Measurements from ENCODE around the gene DDX23. TPM values are rescaled to one million over a fixed set of nuclear protein-coding genes. Genes with fewer than 3 reads are reported as not detected.
"Not testable (repeated sequence)": the region's sequence is repeated elsewhere in the genome, so short reads cannot be mapped to it uniquely, and the experiment has no call there.

Gene DDX23
- total RNA-seq, 2 experiments from 2014 or later, result 135 to 162 TPM

- no peak for ATAC-seq (ENCODE audit: low read depth)
- DNase-seq, result no peak
- Mint-ChIP-seq H3K36me3 (peaks cover 9% of the 10 kb centered on the region), H3K4me1 (peaks cover 10% of the 10 kb centered on the region), H3K4me3 (no peak overlapping the region), H3K27me3 (no peaks in the 10 kb centered on the region), H3K9me3 (no peaks in the 10 kb centered on the region), H3K27ac (no peak overlapping the region)
- POLR2A ChIA-PET, result interaction anchor here (0.7 to 1.0 kb wide), 2 partner anchors 8 to 30 kb away, joined by 3 to 4 read pairs; partner anchors contain the start of gene RND1
Measured at GRCh38 chr12:48857278-48857994, 5.5 kb upstream of the DDX23 start.

DNA sequence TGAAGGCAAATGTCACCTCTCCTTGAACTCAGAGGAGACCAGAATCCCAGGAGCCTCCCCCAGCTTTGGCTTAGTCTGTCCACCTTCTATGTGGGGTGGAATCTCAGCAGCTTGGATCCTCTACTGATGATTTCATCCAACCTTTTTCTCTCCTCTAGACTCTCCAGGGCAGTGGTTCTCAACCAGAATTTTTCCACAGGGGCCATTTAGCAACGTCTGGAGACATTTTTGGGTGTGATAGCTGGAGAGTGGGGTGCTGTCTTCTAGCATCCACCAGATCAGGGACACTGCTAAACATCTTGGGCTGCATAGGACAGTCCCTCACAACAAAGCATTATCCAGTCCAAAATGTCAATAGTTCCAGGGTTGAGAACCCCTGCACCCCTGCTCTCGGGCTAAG is 4.4 kb upstream of the DDX23 start:
- POLR2A ChIA-PET, result interaction anchor here (0.7 to 0.9 kb wide), 2 partner anchors 34 to 51 kb away, joined by 3 to 4 read pairs; no protein-coding TSS in a partner anchor
- Mint-ChIP-seq H3K4me3 (no peak overlapping the region), H3K4me1 (peaks cover 12% of the 10 kb centered on the region), H3K27ac (no peak overlapping the region), H3K27me3 (no peaks in the 10 kb centered on the region), H3K9me3 (no peaks in the 10 kb centered on the region), H3K36me3 (peaks cover 6% of the 10 kb centered on the region)
- DNase-seq, result no peak
- no peak for ATAC-seq (ENCODE audit: low read depth)

DNA sequence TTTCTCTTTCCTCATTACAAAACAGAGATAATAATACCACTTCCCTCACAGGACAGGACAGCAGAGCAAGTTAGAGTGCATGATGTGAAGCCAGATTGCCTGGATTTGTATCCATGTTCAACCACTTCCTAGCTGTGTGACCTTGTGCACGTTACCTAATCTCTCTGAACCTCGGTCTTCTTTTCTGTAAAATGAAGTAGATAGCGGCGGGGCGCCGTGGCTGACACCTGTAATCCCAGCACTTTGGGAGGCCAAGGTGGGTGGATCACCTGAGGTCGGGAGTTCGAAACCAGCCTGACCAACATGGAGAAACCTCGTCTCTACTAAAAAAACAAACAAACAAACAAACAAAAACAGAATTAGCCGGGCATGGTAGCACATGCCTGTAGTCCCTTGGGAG is 3.0 kb upstream of the DDX23 start:
- H3K9me3 Mint-ChIP-seq; H3K4me3 Mint-ChIP-seq; H3K27me3 Mint-ChIP-seq; ATAC-seq (ENCODE audit: low read depth); DNase-seq; POLR2A ChIA-PET; H3K27ac Mint-ChIP-seq: not testable (repeated sequence)
- peaks cover 23% of the 10 kb centered on the region for H3K4me1 Mint-ChIP-seq
- H3K36me3 Mint-ChIP-seq, result peaks cover 11% of the 10 kb centered on the region

DNA sequence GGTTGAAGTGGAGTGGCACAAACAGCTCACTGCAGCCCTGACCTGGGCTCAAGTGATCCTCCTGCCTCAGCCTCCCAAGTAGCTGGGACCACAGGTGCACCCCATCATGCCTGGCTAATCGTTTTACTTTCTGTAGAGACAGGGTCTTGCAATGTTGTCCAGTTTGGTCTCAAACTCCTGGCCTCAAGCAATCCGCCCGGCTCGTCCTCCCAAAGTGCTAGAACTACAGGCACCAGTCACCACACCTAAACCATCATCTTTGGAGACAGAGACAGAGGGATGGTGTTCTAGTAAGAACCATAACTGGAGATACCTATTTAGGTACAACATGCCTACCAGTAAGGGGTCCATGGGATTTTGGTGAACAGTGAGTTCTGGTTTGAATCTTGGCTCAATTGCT is 2.5 kb upstream of the DDX23 start:
- no peak overlapping the region for H3K4me3 Mint-ChIP-seq
- no peak overlapping the region for H3K27ac Mint-ChIP-seq
- no peaks in the 10 kb centered on the region for H3K9me3 Mint-ChIP-seq
- peaks cover 13% of the 10 kb centered on the region for H3K36me3 Mint-ChIP-seq
- no peak for ATAC-seq (ENCODE audit: low read depth)
- H3K27me3 Mint-ChIP-seq, result no peaks in the 10 kb centered on the region
- POLR2A ChIA-PET, result no interaction called here
- DNase-seq, result no peak
- H3K4me1 Mint-ChIP-seq, result peaks cover 26% of the 10 kb centered on the region

DNA sequence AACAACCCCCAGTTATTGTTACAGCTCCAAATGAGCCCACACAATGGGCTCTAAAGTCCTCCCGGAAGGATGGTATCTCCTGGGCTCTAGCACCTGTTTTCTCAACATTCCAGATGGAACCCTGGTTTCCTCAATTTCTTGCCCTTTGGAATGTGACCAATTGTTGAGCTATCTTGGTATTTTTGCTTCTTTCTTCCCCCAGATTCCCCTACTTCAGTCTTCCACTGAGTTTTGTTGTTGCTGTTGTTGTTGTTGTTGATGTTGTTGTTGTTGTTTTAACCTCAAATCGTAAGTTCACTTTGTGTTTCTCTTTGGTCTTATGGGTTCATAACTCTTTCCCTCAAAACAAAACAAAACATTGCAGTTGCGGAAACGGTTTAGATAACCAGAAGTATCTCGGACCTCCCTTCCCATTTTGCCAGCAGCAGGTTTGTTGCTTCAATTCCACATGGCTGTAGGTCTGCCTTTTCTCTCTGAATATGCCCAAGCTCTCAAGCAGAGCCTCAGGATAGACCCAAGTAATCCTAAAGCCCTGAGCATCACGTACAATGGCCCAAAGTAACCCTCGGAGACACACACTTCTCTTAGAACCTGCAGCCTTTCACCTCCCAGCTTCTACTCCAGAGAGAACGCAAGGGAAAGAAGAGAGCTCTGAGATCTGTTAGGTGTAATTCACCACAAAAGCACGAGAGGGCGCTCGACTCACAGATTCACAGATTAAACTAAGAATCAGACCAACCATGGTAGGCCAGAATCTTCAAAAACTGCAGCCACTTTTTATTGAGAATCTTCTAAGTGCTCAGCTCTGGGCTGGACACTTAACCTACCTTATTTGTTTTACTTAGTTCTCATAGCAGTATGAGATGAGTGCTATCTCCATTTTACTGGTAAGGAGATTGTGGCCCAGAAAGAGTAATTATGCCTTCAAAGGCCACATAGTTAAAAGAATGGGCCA is 1.0 kb upstream of the DDX23 start:
- peak; percentile 72 for DNase-seq
- peak overlapping the region; percentile 92 for H3K27ac Mint-ChIP-seq
- POLR2A ChIA-PET, result interaction anchor here (0.6 to 3.3 kb wide), 23 partner anchors 9 to 1043 kb away, joined by 3 to 25 read pairs (median 5); partner anchors contain the start of genes ARF3, CCNT1, DDN and FKBP11

GRCh38 chr12:48842021-48842420 is 9.9 kb downstream of the DDX23 start:
- H3K4me1 Mint-ChIP-seq; H3K4me3 Mint-ChIP-seq; H3K9me3 Mint-ChIP-seq; H3K27ac Mint-ChIP-seq; ATAC-seq (ENCODE audit: low read depth); DNase-seq; POLR2A ChIA-PET; H3K27me3 Mint-ChIP-seq: not testable (repeated sequence)
- H3K36me3 Mint-ChIP-seq, result peaks cover 21% of the 10 kb centered on the region

More for the DNA sequence above, 1.0 kb upstream of the DDX23 start:
- no peaks in the 10 kb centered on the region for H3K27me3 Mint-ChIP-seq
- peaks cover 28% of the 10 kb centered on the region for H3K4me1 Mint-ChIP-seq
- H3K4me3 Mint-ChIP-seq, result peak overlapping the region; percentile 85
- H3K9me3 Mint-ChIP-seq, result no peaks in the 10 kb centered on the region
- H3K36me3 Mint-ChIP-seq, result peaks cover 15% of the 10 kb centered on the region
- peak; percentile 24 for ATAC-seq (ENCODE audit: low read depth)

GRCh38 chr12:48838048-48838447 is 13.9 kb downstream of the DDX23 start:
- DNase-seq (no peak), ATAC-seq (ENCODE audit: low read depth) (no peak)
- Mint-ChIP-seq H3K9me3 (no peaks in the 10 kb centered on the region), H3K4me3 (no peak overlapping the region), H3K27me3 (no peaks in the 10 kb centered on the region), H3K4me1 (no peaks in the 10 kb centered on the region), H3K36me3 (peaks cover 32% of the 10 kb centered on the region), H3K27ac (no peak overlapping the region)
- POLR2A ChIA-PET, result no interaction called here

DNA sequence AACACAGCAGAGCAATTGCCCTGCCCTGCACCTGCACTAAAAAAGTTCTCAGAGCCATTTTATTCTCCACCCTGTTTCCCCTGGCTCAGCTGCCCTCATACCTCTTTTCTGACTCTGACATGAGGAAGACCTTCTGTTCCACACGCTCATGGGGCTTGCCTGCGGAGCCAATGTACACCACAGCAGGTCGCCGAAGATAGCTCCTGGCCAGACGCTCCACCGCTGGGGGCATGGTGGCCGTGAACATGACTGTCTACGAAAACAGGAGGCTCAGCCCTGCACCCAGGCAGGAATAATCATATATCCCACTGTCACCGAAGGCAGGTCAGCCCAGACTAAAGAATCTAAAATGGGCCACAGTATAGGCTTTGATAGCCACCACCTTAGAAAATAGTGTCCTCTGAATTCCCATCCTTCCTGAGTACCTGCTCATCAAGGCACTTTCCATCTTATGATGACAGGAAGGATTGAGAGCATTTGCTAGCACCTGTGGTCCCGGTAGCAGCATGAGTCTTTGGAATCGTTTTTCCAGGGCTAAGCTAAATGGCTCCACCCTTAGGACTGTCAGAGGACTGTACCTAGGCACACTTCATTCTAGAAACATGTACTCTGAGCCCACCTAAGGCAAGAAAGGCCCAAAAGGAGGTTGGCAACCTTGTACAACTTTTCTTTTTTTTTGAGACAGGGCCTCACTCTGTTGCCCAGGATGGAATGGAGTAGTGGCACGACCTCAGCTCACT is 19.5 kb downstream of the DDX23 start:
- POLR2A ChIA-PET, result interaction anchor here (0.6 kb wide), 1 partner anchor 79 kb away, joined by 3 read pairs; no protein-coding TSS in a partner anchor
- Mint-ChIP-seq H3K4me3 (no peak overlapping the region), H3K27ac (no peak overlapping the region), H3K4me1 (no peaks in the 10 kb centered on the region), H3K36me3 (peaks cover 29% of the 10 kb centered on the region), H3K27me3 (no peaks in the 10 kb centered on the region), H3K9me3 (no peaks in the 10 kb centered on the region)
- ATAC-seq (ENCODE audit: low read depth), result no peak
- DNase-seq, result no peak

GRCh38 chr12:48831257-48831656 is 20.7 kb downstream of the DDX23 start:
- Mint-ChIP-seq H3K4me1 (no peaks in the 10 kb centered on the region), H3K36me3 (peaks cover 20% of the 10 kb centered on the region), H3K9me3 (no peaks in the 10 kb centered on the region), H3K27ac (no peak overlapping the region), H3K4me3 (no peak overlapping the region), H3K27me3 (no peaks in the 10 kb centered on the region)
- DNase-seq, result no peak
- ATAC-seq (ENCODE audit: low read depth), result no peak
- POLR2A ChIA-PET, result no interaction called here

GRCh38 chr12:48828841-48829575 is 23.0 kb downstream of the DDX23 start:
- no peaks in the 10 kb centered on the region for H3K4me1 Mint-ChIP-seq
- DNase-seq, result no peak
- no peak for ATAC-seq (ENCODE audit: low read depth)
- H3K27ac Mint-ChIP-seq, result no peak overlapping the region
- H3K9me3 Mint-ChIP-seq, result no peaks in the 10 kb centered on the region
- peaks cover 12% of the 10 kb centered on the region for H3K36me3 Mint-ChIP-seq
- H3K27me3 Mint-ChIP-seq, result no peaks in the 10 kb centered on the region
- H3K4me3 Mint-ChIP-seq, result no peak overlapping the region
- POLR2A ChIA-PET, result interaction anchor here (1.0 kb wide), 1 partner anchor 13 kb away, joined by 3 read pairs; no protein-coding TSS in a partner anchor

DNA sequence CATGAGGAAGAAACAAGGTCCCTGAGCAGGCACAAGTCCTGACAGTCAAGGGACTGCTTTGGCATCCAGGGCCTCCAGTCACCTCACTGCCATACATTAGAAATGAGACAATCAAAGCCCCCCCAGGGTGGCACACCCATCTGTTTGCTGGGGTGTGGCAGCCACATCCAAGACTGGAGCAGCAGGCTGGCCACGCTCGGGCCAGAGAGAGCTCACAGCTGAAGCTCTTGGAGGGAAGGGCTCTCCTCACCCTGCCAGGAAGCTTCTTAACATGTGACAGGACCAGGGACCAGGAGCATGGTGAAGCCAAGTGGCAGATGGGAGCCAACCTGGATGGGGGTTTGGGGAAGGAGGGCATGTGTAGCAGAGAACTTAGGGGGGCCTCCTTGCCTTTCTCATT is 23.7 kb downstream of the DDX23 start:
- DNase-seq, result no peak
- no peak for ATAC-seq (ENCODE audit: low read depth)
- Mint-ChIP-seq H3K27ac (no peak overlapping the region), H3K9me3 (no peaks in the 10 kb centered on the region), H3K36me3 (peaks cover 12% of the 10 kb centered on the region), H3K27me3 (no peaks in the 10 kb centered on the region), H3K4me1 (no peaks in the 10 kb centered on the region), H3K4me3 (no peak overlapping the region)
- POLR2A ChIA-PET, result interaction anchor here (1.0 kb wide), 1 partner anchor 13 kb away, joined by 3 read pairs; no protein-coding TSS in a partner anchor

DNA sequence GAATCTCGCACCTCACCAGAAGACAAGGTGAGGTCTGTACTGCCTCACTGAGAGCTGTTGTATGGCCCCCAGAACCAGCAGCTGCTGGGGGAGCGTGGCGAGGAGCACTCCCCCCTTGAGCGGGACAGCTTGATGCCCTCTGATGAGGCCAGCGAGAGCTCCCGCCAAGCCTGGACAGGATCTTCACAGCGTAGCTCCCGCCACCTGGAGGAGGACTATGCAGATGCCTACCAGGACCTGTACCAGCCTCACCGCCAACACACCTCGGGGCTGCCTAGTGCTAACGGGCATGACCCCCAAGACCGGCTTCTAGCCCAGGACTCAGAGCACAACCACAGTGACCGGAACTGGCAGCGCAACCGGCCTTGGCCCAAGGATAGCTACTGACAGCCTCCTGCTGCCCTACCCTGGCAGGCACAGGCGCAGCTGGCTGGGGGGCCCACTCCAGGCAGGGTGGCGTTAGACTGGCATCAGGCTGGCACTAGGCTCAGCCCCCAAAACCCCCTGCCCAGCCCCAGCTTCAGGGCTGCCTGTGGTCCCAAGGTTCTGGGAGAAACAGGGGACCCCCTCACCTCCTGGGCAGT is 24.4 kb downstream of the DDX23 start:
- POLR2A ChIA-PET, result interaction anchor here (1.0 to 1.5 kb wide), 2 partner anchors 10 to 12 kb away, joined by 3 read pairs; partner anchors contain the start of gene CACNB3
- ATAC-seq (ENCODE audit: low read depth), result no peak
- H3K4me1 Mint-ChIP-seq, result no peaks in the 10 kb centered on the region
- H3K9me3 Mint-ChIP-seq, result no peaks in the 10 kb centered on the region
- H3K36me3 Mint-ChIP-seq, result peaks cover 12% of the 10 kb centered on the region
- no peak overlapping the region for H3K4me3 Mint-ChIP-seq
- no peaks in the 10 kb centered on the region for H3K27me3 Mint-ChIP-seq
- no peak for DNase-seq
- H3K27ac Mint-ChIP-seq, result no peak overlapping the region
